ENCODE measurements around the gene RFXANK.

GRCh38 chr19:19212916-19213315, 20.9 kb downstream of the RFXANK start:
- no peak for TF ChIP-seq CTCF (IDR thresholded peaks at IDR 0.05; ENCODE audit: borderline replicate concordance, extremely low read depth, low read length, poor library complexity, severe bottlenecking)
- no peak for TF ChIP-seq EZH2 (IDR thresholded peaks at IDR 0.05; ENCODE audit: borderline replicate concordance, low read depth, low read length, severe bottlenecking)
